Gastrocnemius medialis (tissue), 4 donors: Measurements from ENCODE around the gene LRP1-AS. TPM values are rescaled to one million over a fixed set of nuclear protein-coding genes. Genes with fewer than 3 reads are reported as not detected.

Source experiments
- ATAC-seq, 2 donors: fragments of 150-250 bp; one replicate each; pipeline ENCODE4 v1.9.1; 2016
- DNase-seq, 2 donors: peaks; one replicate each; pipeline ENCODE4 v3.0.0-alpha.2; 2019
- H3K27ac ChIP-seq, 4 donors: fragments of 200-600 bp; sonication (generic); 1 replicate in 1 of 4; 2 replicates in 3 of 4; pipeline ENCODE4 v1.5.1; 2016 to 2018; ENCODE audit warnings: mild to moderate bottlenecking in 2 of 4, moderate library complexity in 1 of 4
- H3K27me3 ChIP-seq, 3 donors: fragments of 200-600 bp; sonication (generic) in 2 of 3; 1 replicate in 1 of 3; 2 replicates in 2 of 3; pipeline versions ENCODE4 v1.5.1 to v1.6.0; 2016 to 2019; ENCODE audit warnings: mild to moderate bottlenecking in 1 of 3, moderate library complexity in 1 of 3
- H3K36me3 ChIP-seq, 2 donors: fragments of 200-600 bp; sonication (generic) in 1 of 2; one replicate each; pipeline ENCODE4 v1.5.1; 2017 to 2018
- H3K4me1 ChIP-seq, 2 donors: fragments of 200-600 bp; sonication (generic) in 1 of 2; one replicate each; pipeline ENCODE4 v1.5.1; 2016 to 2017; ENCODE audit warnings: mild to moderate bottlenecking in 2 of 2
- H3K4me3 ChIP-seq, 4 donors: fragments of 200-600 bp; sonication (generic) in 3 of 4; 1 replicate in 1 of 4; 2 replicates in 3 of 4; pipeline ENCODE4 v1.5.1; 2016 to 2019; ENCODE audit warnings: mild to moderate bottlenecking in 2 of 4
- H3K9me3 ChIP-seq, 3 donors: fragments of 200-600 bp; sonication (generic) in 2 of 3; 1 replicate in 1 of 3; 2 replicates in 2 of 3; pipeline ENCODE4 v1.5.1; 2016 to 2019
- CTCF ChIP-seq, 5 experiments: fragments of 450-650 bp in 3 of 5; fragments of 200-600 bp in 2 of 5; sonication (generic) in 2 of 5; IDR thresholded peaks in 4 of 5; conservative IDR thresholded peaks in 1 of 5; 1 replicate in 4 of 5; 2 replicates in 1 of 5; pipeline ENCODE4 v1.5.1; 2016 to 2019; ENCODE audit warnings: antibody characterized with exemption in 5 of 5, mild to moderate bottlenecking in 3 of 5, moderate library complexity in 3 of 5
- POLR2A ChIP-seq, 2 donors: fragments of 450-650 bp; IDR thresholded peaks; one replicate each; pipeline ENCODE4 v1.6.1; 2017; ENCODE audit warnings: antibody characterized with exemption in 2 of 2, mild to moderate bottlenecking in 2 of 2, moderate library complexity in 2 of 2
- in situ Hi-C, 4 donors: fragments of 200-750 bp; cut with MboI; loops; one replicate each; pipeline versions ENCODE4 v1.15.0 to v1.8.0; 2017; ENCODE audit warnings: low sequenced_read_pairs in 4 of 4
- intact Hi-C: fragments of 100-400 bp; cut with DNase I; formaldehyde crosslinking; loops from one replicate; pipeline ENCODE4 v1.15.1; 2023; ENCODE audit warnings: low total_unique reads
- total RNA-seq, 4 donors: library from RNA; depleted of rRNA; stranded (reverse); fragments of >200 nt; gene quantifications; one replicate each; pipeline versions ENCODE4 v1.1.0 to v1.2.3, GENCODE V29; 2016

LRP1-AS gene
- not detected for total RNA-seq

GRCh38 chr12:57146961-57147944 is at the start of gene LRP1-AS:
LRP1-AS (minus strand) TSS chr12:57147619.
- H3K27me3 ChIP-seq = no peaks in the 10 kb centered on the region
- no peaks in the 10 kb centered on the region for H3K9me3 ChIP-seq
- in situ Hi-C loops (no loop called here), intact Hi-C loops (no loop called here)
- no peaks in the 10 kb centered on the region for H3K36me3 ChIP-seq
- DNase-seq (no peak), ATAC-seq (no peak)
- H3K4me3 ChIP-seq = no peak within 1 kb of the TSS
- H3K4me1 ChIP-seq = peaks cover 17 to 20% of the 10 kb centered on the region in 2 donors
- H3K27ac ChIP-seq = peak within 1 kb of the TSS; percentile 40 to 82 (median 68)
- TF ChIP-seq CTCF (IDR thresholded peaks at IDR 0.05 in 4 of 5, conservative IDR thresholded peaks at IDR 0.05 in 1 of 5) = no peak
- TF ChIP-seq POLR2A (IDR thresholded peaks at IDR 0.05) = no peak

GRCh38 chr12:57196956-57197355 is 49.5 kb upstream of the LRP1-AS start:
- DNase-seq (no peak), ATAC-seq (no peak)
- Histone ChIP-seq H3K27me3 (no peaks in the 10 kb centered on the region), H3K4me3 (no peak overlapping the region), H3K27ac (no peak overlapping the region), H3K36me3 (peaks cover 0 to 5% of the 10 kb centered on the region in 2 donors), H3K9me3 (no peaks in the 10 kb centered on the region), H3K4me1 (no peaks in the 10 kb centered on the region)
- in situ Hi-C loops (no loop called here), intact Hi-C loops (no loop called here)
- no peak for TF ChIP-seq POLR2A (IDR thresholded peaks at IDR 0.05)
- no peak for TF ChIP-seq CTCF (IDR thresholded peaks at IDR 0.05 in 4 of 5, conservative IDR thresholded peaks at IDR 0.05 in 1 of 5)

GRCh38 chr12:57196439-57196838 is 49.0 kb upstream of the LRP1-AS start:
- H3K4me1 ChIP-seq = no peaks in the 10 kb centered on the region
- no peaks in the 10 kb centered on the region for H3K9me3 ChIP-seq
- no peak for ATAC-seq
- no peak for DNase-seq
- intact Hi-C loops (no loop called here), in situ Hi-C loops (no loop called here)
- H3K27ac ChIP-seq = no peak overlapping the region
- H3K4me3 ChIP-seq = no peak overlapping the region
- peaks cover 0 to 5% of the 10 kb centered on the region in 2 donors for H3K36me3 ChIP-seq
- H3K27me3 ChIP-seq = no peaks in the 10 kb centered on the region
- TF ChIP-seq POLR2A (IDR thresholded peaks at IDR 0.05) (no peak), CTCF (IDR thresholded peaks at IDR 0.05 in 4 of 5, conservative IDR thresholded peaks at IDR 0.05 in 1 of 5) (no peak)

- DNase-seq = no peak
- ATAC-seq = no peak
- Histone ChIP-seq H3K27ac (no peak overlapping the region), H3K36me3 (peaks cover 0 to 5% of the 10 kb centered on the region in 2 donors), H3K9me3 (no peaks in the 10 kb centered on the region), H3K4me3 (no peak overlapping the region), H3K4me1 (no peaks in the 10 kb centered on the region), H3K27me3 (no peaks in the 10 kb centered on the region)
- intact Hi-C loops = no loop called here
- TF ChIP-seq CTCF (IDR thresholded peaks at IDR 0.05 in 4 of 5, conservative IDR thresholded peaks at IDR 0.05 in 1 of 5) (no peak), POLR2A (IDR thresholded peaks at IDR 0.05) (no peak)
- in situ Hi-C loops = no loop called here
Measured at GRCh38 chr12:57195611-57196371, 48.4 kb upstream of the LRP1-AS start.
